Vagina (tissue), 2 donors: Measurements from ENCODE around the gene PSMC3IP. TPM values are rescaled to one million over a fixed set of nuclear protein-coding genes. Genes with fewer than 3 reads are reported as not detected.
"Not testable (repeated sequence)": the region's sequence is repeated elsewhere in the genome, so short reads cannot be mapped to it uniquely, and the experiment has no call there.

Experiments used
- DNase-seq, 2 donors: peaks; one replicate each; pipeline ENCODE4 v3.0.0-alpha.2; 2017; ENCODE audit errors: extremely low spot score in 2 of 2
- H3K27ac ChIP-seq: fragments of 200-600 bp; sonication (generic); one replicate; pipeline ENCODE4 v1.5.1; 2019
- H3K27me3 ChIP-seq: fragments of 200-600 bp; sonication (generic); one replicate; pipeline ENCODE4 v1.5.1; 2019
- H3K36me3 ChIP-seq, 2 donors: fragments of 200-600 bp; sonication (generic); one replicate each; pipeline ENCODE4 v1.5.1; 2017 to 2019
- H3K4me1 ChIP-seq: fragments of 200-600 bp; sonication (generic); one replicate; pipeline ENCODE4 v1.5.1; 2019
- H3K4me3 ChIP-seq, 2 donors: fragments of 200-600 bp; sonication (generic); 1 replicate in 1 of 2; 2 replicates in 1 of 2; pipeline ENCODE4 v1.5.1; 2016 to 2019
- H3K9me3 ChIP-seq: fragments of 200-600 bp; sonication (generic); one replicate; pipeline ENCODE4 v1.5.1; 2019
- POLR2A ChIP-seq, 2 donors: fragments of 450-650 bp; IDR thresholded peaks; one replicate each; pipeline ENCODE4 v1.6.1; 2017; ENCODE audit warnings: antibody characterized with exemption in 2 of 2, mild to moderate bottlenecking in 2 of 2, moderate library complexity in 2 of 2
- POLR2AphosphoS5 ChIP-seq, 2 donors: sonication (generic); formaldehyde crosslinking; IDR thresholded peaks; one replicate each; pipeline ENCODE4 v1.9.0; 2017; ENCODE audit warnings: antibody characterized with exemption in 2 of 2, mild to moderate bottlenecking in 2 of 2, low read depth in 1 of 2; ENCODE audit not compliant: insufficient read depth in 1 of 2
- intact Hi-C: fragments of 100-400 bp; cut with DNase I; formaldehyde crosslinking; loops from one replicate; pipeline ENCODE4 v1.15.1; 2023
- total RNA-seq: library from RNA; depleted of rRNA; stranded (reverse); fragments of >200 nt; gene quantifications from one replicate; pipeline ENCODE4 v1.2.3, GENCODE V29; 2016
- TF ChIP-seq, protein P1 (sequence below), 3 experiments: fragments of 450-650 bp in 2 of 3; fragments of 200-600 bp in 1 of 3; sonication (generic) in 1 of 3; IDR thresholded peaks; one replicate each; pipeline ENCODE4 v1.5.1; 2017 to 2019; ENCODE audit warnings: antibody characterized with exemption in 3 of 3, mild to moderate bottlenecking in 2 of 3, moderate library complexity in 2 of 3

Gene PSMC3IP
- total RNA-seq, 1 donor from 2014 or later, result 0.98 TPM

DNA sequence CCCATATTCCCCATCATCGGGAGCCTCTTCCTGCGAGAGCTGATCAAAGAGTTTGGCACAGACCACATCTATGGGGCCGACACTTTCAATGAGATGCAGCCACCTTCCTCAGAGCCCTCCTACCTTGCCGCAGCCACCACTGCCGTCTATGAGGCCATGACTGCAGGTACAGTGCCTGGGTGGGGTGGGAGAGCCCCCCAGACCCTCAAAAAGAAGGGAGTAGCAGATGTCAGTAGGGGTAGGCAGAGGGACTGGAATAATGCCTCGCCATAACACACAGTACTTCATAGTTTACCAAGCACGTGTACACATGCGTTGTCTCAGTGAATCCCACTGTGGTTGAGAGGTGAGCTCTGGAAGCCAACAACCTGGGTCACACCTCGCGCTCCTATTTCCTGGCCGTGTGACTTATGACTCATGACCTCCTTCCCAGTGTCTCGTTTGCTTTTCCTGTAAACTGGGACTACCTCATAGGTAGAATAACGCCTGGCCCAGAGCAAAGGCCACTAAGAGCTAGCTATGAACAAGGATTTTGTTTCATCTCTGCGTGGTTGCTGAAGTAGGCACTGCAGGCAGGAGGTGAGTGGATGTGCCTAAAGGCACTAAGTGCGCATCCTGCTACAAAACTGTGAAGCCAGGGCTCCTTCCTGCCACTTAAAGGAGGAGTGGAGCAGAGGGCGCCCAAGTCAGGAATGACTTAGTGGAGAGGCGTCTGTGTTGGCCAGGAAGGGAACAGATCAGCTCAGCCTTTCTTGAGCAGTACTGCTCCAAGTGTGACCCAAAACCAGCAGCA lies 36.3 kb downstream of the PSMC3IP start:
- intact Hi-C loops, result no loop called here
- Histone ChIP-seq H3K4me3 (no peak overlapping the region), H3K27ac (no peak overlapping the region), H3K9me3 (no peaks in the 10 kb centered on the region), H3K4me1 (peaks cover 17% of the 10 kb centered on the region), H3K36me3 (peaks cover 0 to 26% of the 10 kb centered on the region in 2 donors), H3K27me3 (no peaks in the 10 kb centered on the region)
- no peak for TF ChIP-seq POLR2AphosphoS5 (IDR thresholded peaks at IDR 0.05; ENCODE audit: insufficient read depth in 1 of 2, low read depth in 1 of 2)
- no peak for TF ChIP-seq POLR2A (IDR thresholded peaks at IDR 0.05)
- TF ChIP-seq, protein P1, sequence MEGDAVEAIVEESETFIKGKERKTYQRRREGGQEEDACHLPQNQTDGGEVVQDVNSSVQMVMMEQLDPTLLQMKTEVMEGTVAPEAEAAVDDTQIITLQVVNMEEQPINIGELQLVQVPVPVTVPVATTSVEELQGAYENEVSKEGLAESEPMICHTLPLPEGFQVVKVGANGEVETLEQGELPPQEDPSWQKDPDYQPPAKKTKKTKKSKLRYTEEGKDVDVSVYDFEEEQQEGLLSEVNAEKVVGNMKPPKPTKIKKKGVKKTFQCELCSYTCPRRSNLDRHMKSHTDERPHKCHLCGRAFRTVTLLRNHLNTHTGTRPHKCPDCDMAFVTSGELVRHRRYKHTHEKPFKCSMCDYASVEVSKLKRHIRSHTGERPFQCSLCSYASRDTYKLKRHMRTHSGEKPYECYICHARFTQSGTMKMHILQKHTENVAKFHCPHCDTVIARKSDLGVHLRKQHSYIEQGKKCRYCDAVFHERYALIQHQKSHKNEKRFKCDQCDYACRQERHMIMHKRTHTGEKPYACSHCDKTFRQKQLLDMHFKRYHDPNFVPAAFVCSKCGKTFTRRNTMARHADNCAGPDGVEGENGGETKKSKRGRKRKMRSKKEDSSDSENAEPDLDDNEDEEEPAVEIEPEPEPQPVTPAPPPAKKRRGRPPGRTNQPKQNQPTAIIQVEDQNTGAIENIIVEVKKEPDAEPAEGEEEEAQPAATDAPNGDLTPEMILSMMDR (IDR thresholded peaks at IDR 0.05), result no peak
- no peak for DNase-seq

DNA sequence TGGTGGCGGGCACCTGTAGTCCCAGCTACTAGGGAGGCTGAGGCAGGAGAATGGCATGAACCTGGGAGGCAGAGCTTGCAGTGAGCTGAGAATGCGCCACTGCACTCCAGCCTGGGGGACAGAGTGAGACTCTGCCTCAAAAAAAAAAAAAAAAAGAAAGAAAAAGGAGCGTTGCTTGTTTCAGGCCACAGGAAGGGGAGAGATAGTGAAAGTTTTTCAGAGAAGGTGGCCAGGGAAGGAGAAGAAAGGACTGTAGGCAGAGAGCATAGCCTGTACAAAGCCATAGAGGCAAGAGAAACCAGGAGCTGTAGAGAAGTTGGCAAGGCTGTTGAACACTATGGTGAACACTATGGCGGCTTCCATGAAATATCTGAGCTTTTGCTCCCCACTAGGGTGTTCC lies 37.0 kb downstream of the PSMC3IP start:
- Histone ChIP-seq H3K4me1 (peaks cover 20% of the 10 kb centered on the region), H3K36me3 (peaks cover 0 to 26% of the 10 kb centered on the region in 2 donors)
- DNase-seq, H3K27ac ChIP-seq, H3K4me3 ChIP-seq, H3K9me3 ChIP-seq, H3K27me3 ChIP-seq, intact Hi-C loops: not testable (repeated sequence)

DNA sequence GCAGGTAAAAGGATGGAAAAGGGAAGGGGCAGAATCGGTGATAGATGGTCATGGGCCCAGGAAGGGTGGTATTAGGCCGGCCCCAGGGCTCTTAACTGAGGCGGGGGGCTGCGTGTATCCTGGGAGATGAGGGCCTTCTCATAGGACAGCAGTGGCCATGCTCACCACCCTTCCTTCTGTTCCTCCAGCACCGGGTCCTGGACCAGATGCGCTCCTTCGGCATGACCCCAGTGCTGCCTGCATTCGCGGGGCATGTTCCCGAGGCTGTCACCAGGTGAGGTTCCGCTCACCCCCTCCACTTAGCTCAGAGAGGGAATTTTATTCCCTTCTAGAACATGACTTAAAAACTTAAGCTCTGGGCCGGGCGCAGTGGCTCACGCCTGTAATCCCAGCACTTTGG lies 39.0 kb downstream of the PSMC3IP start:
- intact Hi-C loops, result no loop called here

DNA sequence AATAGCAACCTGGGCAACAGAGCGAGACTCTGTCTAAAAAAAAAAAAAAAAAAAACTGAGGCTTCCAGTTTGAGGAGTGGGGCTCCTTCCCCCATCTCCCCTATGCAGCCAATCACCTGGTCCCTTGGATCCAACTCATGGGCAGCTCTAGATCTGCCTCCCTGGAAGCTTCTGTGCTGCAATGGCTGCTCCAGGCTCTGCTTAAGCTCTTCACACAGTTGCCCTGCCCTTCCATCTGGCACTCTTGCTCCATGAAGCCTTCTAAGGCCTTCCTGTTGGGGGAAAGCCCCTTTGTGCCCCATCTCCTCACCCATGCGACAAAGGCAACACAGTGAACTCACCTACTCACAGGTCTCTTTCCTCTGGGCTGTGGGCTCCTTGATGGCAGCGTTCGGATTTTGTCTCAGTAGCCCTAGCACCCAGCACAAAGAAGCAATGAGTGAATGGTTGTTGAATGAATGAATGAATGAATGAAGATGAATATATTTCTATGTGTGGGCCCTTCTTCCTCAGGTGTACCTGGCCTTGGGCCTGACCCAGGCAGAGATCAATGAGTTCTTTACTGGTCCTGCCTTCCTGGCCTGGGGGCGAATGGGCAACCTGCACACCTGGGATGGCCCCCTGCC lies 39.6 kb downstream of the PSMC3IP start:
- DNase-seq, result no peak
- TF ChIP-seq POLR2AphosphoS5 (IDR thresholded peaks at IDR 0.05; ENCODE audit: insufficient read depth in 1 of 2, low read depth in 1 of 2) (no peak), POLR2A (IDR thresholded peaks at IDR 0.05) (no peak)
- TF ChIP-seq, protein P1 (IDR thresholded peaks at IDR 0.05), result no peak
- H3K27me3 ChIP-seq, result no peaks in the 10 kb centered on the region
- intact Hi-C loops, result no loop called here
- H3K36me3 ChIP-seq, result peaks cover 0 to 22% of the 10 kb centered on the region in 2 donors
- H3K4me1 ChIP-seq, result peaks cover 27% of the 10 kb centered on the region
- H3K4me3 ChIP-seq, result no peak overlapping the region
- no peak overlapping the region for H3K27ac ChIP-seq
- no peaks in the 10 kb centered on the region for H3K9me3 ChIP-seq

More for the DNA sequence above, 39.0 kb downstream of the PSMC3IP start:
- DNase-seq, result no peak
- no peaks in the 10 kb centered on the region for H3K9me3 ChIP-seq
- H3K27ac ChIP-seq, result no peak overlapping the region
- H3K4me1 ChIP-seq, result peaks cover 27% of the 10 kb centered on the region
- no peak overlapping the region for H3K4me3 ChIP-seq
- H3K36me3 ChIP-seq, result peaks cover 0 to 26% of the 10 kb centered on the region in 2 donors
- no peak for TF ChIP-seq POLR2A (IDR thresholded peaks at IDR 0.05)
- TF ChIP-seq, protein P1 (IDR thresholded peaks at IDR 0.05), result no peak
- no peak for TF ChIP-seq POLR2AphosphoS5 (IDR thresholded peaks at IDR 0.05; ENCODE audit: insufficient read depth in 1 of 2, low read depth in 1 of 2)
- H3K27me3 ChIP-seq, result no peaks in the 10 kb centered on the region

DNA sequence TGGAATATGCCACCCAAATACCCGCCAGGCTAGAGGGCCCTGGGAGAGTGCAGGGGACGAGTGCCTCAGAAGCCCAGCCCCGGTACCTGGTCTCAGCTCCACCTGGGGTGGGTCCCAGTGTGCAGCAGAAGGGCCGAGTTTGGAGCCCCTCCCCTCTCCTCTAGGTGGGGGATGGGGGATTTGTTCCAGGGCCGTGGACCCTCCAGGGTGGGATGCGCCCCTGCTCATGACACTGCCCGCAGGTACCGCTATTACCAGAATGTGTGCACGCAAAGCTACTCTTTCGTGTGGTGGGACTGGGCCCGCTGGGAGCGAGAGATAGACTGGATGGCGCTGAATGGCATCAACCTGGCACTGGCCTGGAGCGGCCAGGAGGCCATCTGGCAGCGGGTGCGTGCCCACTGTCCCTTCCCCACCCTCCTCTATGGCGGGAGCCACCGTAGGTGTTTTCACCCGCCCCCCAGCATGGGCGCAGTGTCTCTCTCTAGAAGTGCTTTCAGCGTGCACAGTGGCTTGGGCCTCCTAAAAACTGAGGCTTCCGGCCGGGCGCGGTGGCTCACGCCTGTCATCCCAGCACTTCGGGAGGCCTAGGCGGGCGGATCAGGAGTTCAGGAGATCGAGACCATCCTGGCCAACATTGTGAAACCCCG lies 40.2 kb downstream of the PSMC3IP start:
- DNase-seq, result no peak
- Histone ChIP-seq H3K4me3 (peak overlapping the region; percentile 62 to 95), H3K36me3 (peaks cover 0 to 16% of the 10 kb centered on the region in 2 donors), H3K9me3 (no peaks in the 10 kb centered on the region), H3K27ac (peak overlapping the region; percentile 92), H3K27me3 (no peaks in the 10 kb centered on the region), H3K4me1 (peaks cover 27% of the 10 kb centered on the region)
- intact Hi-C loops, result no loop called here
- TF ChIP-seq, protein P1 (IDR thresholded peaks at IDR 0.05), result no peak
- TF ChIP-seq POLR2AphosphoS5 (IDR thresholded peaks at IDR 0.05; ENCODE audit: insufficient read depth in 1 of 2, low read depth in 1 of 2), result no peak
- no peak for TF ChIP-seq POLR2A (IDR thresholded peaks at IDR 0.05)
